Progenitor cell of endocrine pancreas (in vitro differentiated cells): ENCODE results near the gene TMEM252. TPM values are rescaled to one million over a fixed set of nuclear protein-coding genes. Genes with fewer than 3 reads are reported as not detected.

ENCODE experiments used
- DNase-seq: peaks from one replicate; pipeline ENCODE4 v3.0.0; 2021; ENCODE audit warnings: low spot score; ENCODE audit not compliant: unreplicated experiment
- H3K27ac Mint-ChIP-seq: 2 replicates; pipeline ENCODE4 v1.8.0; 2021; ENCODE audit warnings: mild to moderate bottlenecking, moderate library complexity, mixed read lengths
- H3K27me3 Mint-ChIP-seq: 2 replicates; pipeline ENCODE4 v1.8.0; 2021; ENCODE audit warnings: mixed read lengths
- H3K36me3 Mint-ChIP-seq: 2 replicates; pipeline ENCODE4 v1.8.0; 2022; ENCODE audit warnings: mixed read lengths; ENCODE audit not compliant: insufficient read depth
- H3K4me1 Mint-ChIP-seq: 2 replicates; pipeline ENCODE4 v1.8.0; 2021; ENCODE audit warnings: low read depth, mixed read lengths
- H3K4me3 Mint-ChIP-seq: 2 replicates; pipeline ENCODE4 v1.8.0; 2021; ENCODE audit warnings: low read depth, mild to moderate bottlenecking, moderate library complexity, mixed read lengths
- H3K9me3 Mint-ChIP-seq: 2 replicates; pipeline ENCODE4 v1.8.0; 2021; ENCODE audit warnings: low read depth, mixed read lengths
- total RNA-seq: library from RNA; stranded (reverse); gene quantifications from 2 replicates; pipeline ENCODE4 v1.2.1, GENCODE V29; 2021
- TF ChIP-seq, protein P1 (sequence below): fragments of 200-600 bp; sonication (generic); IDR thresholded peaks from one replicate; pipeline ENCODE4 v1.5.0; 2021; ENCODE audit warnings: antibody characterized with exemption, mild to moderate bottlenecking; ENCODE audit not compliant: unreplicated experiment

Gene TMEM252
- total RNA-seq, 1 donor from 2014 or later: not detected

DNA sequence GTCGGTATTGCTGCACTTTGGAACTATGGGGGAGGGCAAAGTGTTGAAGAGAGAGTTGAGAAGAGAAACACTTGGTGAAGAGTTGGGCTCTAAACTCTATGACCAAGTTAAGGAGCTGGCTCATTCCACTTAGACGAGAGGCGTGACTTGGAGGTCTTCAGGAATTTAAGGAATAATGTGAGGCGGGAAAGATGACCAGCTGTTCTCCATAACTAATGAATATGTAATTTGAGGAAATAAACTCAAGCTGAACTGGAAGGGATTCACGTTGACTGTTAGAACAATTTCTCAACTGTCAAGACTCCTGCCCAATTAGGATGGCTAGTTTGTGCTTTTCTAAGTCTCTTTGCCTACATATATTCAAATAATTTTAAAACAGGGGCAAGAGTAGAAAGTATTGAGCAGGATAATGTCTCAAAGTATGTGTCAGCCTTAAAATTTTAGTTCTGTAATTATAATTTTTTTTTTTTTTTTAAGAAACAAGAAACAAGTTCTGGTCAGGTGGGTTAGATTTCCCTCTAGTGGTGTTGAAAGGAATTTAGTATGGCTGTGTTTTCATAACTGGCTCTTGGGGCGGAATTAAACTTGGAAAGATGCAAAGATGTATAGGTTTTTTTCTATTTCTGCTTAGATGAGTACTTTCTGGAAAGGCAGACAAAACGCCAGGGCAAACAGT lies 33.4 kb downstream of the TMEM252 start:
- no peaks in the 10 kb centered on the region for H3K9me3 Mint-ChIP-seq
- H3K27ac Mint-ChIP-seq: no peak overlapping the region
- H3K27me3 Mint-ChIP-seq: peaks cover 6% of the 10 kb centered on the region
- H3K4me3 Mint-ChIP-seq: no peak overlapping the region
- peaks cover 2% of the 10 kb centered on the region for H3K4me1 Mint-ChIP-seq
- TF ChIP-seq, protein P1, sequence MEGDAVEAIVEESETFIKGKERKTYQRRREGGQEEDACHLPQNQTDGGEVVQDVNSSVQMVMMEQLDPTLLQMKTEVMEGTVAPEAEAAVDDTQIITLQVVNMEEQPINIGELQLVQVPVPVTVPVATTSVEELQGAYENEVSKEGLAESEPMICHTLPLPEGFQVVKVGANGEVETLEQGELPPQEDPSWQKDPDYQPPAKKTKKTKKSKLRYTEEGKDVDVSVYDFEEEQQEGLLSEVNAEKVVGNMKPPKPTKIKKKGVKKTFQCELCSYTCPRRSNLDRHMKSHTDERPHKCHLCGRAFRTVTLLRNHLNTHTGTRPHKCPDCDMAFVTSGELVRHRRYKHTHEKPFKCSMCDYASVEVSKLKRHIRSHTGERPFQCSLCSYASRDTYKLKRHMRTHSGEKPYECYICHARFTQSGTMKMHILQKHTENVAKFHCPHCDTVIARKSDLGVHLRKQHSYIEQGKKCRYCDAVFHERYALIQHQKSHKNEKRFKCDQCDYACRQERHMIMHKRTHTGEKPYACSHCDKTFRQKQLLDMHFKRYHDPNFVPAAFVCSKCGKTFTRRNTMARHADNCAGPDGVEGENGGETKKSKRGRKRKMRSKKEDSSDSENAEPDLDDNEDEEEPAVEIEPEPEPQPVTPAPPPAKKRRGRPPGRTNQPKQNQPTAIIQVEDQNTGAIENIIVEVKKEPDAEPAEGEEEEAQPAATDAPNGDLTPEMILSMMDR: peak; percentile 72
- DNase-seq: no peak
- H3K36me3 Mint-ChIP-seq: no peaks in the 10 kb centered on the region

DNA sequence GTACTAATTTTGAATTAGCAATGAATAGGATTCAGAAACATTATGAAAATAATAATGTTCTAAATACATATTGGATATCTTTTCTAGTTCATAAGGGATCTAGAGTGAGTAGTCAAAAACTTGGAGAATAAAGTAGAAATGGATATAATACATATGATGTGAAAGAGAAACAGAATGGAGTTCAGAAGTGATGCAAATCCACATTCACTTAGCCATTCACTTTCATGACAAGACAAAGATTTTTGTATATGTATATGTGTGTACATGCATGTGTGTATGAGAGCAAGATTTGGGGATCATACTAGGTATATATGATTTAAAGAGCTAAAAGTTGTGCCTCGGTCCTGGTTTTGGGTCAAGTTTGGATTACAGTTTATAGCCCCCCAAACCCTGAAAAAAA lies 34.1 kb downstream of the TMEM252 start:
- H3K4me1 Mint-ChIP-seq: peaks cover 2% of the 10 kb centered on the region
- H3K27ac Mint-ChIP-seq: no peak overlapping the region
- H3K36me3 Mint-ChIP-seq: no peaks in the 10 kb centered on the region
- TF ChIP-seq, protein P1: no peak
- H3K9me3 Mint-ChIP-seq: no peaks in the 10 kb centered on the region
- no peak for DNase-seq
- H3K4me3 Mint-ChIP-seq: no peak overlapping the region
- H3K27me3 Mint-ChIP-seq: peaks cover 6% of the 10 kb centered on the region

DNA sequence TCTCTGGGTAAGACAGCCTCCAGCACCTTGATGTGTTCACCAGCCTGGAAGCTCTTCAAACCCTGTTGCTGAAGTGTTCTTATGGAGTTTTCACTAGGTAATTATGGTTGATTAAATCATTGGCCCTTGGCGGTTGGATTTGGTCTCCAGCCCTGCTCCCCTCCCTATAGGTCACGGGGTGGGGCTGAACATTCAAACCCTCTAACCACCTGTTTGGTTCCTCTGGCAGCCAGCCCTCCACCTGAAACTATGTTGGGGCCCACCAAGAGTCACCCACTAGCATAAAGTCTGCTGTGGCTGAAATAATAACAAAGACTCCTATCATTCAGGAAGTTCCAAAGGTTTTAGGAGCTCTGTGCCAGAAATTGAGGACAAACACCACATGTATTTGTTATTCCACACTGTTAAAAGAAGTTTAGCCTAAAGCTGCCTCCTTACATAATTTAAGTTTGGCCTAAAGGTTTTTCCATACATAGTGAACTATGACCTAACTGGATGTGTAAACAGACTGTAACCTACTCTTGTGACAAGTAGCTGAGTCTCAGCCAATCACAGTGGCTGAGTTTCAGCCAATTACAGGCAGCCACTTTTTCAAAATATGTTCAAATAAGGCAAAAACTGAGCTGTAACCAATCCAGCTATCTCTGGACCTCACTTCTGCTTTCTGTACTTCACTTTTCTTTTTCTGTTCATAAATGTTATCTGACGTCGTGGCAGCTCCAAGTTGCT lies 34.8 kb downstream of the TMEM252 start:
- peaks cover 5% of the 10 kb centered on the region for H3K4me1 Mint-ChIP-seq
- no peak overlapping the region for H3K4me3 Mint-ChIP-seq
- no peak overlapping the region for H3K27ac Mint-ChIP-seq
- DNase-seq: no peak
- H3K27me3 Mint-ChIP-seq: peaks cover 6% of the 10 kb centered on the region
- TF ChIP-seq, protein P1: no peak
- H3K36me3 Mint-ChIP-seq: no peaks in the 10 kb centered on the region
- no peaks in the 10 kb centered on the region for H3K9me3 Mint-ChIP-seq

DNA sequence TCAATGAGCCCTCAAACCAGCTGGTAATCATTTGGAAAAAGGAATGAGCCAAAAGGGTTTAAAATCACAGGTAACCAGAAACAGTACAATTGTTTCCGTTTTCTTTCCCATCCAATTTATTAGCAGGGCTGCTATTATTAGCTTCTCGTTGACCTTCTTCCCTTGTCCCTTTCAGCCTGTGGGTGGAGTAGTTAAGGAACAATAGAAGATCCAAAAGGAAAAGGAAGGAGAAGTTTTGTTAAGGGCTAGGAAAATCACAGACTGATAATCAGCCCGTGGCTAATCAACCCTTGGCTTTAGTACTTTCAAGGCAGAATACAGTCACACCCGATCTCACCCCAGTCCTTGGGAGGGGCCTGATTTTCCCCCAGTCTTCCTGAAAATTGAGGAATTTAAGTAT lies 38.4 kb downstream of the TMEM252 start:
- no peak for DNase-seq
- no peaks in the 10 kb centered on the region for H3K9me3 Mint-ChIP-seq
- H3K27me3 Mint-ChIP-seq: peaks cover 17% of the 10 kb centered on the region
- H3K27ac Mint-ChIP-seq: no peak overlapping the region
- no peak overlapping the region for H3K4me3 Mint-ChIP-seq
- peaks cover 7% of the 10 kb centered on the region for H3K4me1 Mint-ChIP-seq
- no peaks in the 10 kb centered on the region for H3K36me3 Mint-ChIP-seq
- TF ChIP-seq, protein P1: no peak

DNA sequence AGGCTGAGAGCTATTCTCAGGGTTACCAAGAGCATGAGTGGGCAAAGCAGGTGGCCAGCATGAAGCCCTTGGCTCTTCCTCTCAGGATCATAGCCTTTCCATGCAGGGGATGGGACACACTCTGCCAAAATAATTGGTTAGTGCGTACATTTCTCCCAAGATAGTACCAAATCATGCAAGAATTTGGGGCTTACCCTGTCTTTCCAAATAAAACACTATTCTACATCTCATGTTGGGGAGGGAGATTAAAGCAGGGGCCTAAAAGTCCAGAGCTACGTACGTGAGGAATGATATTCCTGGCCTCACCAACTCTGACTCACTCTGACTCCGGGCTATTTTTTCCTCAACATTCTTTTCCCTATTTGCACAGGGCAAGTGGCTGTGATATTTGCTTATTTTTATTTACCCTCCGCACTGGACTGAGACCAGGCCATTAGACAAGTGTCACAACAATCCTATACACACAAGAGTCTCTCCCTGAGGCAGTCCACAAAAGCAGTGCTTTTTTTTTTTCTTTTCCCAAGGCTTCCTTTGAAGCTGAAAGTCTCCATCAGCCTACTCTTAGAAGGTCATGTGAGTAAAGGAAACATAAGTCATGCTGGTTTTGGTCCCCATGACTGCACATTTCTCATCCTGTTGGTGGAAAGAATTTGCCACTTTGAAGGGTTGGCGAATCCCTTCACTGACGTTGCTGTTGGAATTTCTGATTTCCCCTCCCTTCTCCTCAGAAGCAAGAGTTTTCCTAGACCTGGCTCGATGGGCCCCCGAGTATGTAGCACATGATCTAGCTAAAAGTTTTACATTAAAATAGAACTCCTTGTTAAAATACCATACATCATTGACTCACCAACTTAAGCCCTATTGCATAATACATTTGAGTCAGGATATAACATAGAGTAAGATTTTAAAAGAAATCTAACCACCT lies 40.0 kb downstream of the TMEM252 start:
- H3K27me3 Mint-ChIP-seq: peaks cover 25% of the 10 kb centered on the region
- H3K4me3 Mint-ChIP-seq: no peak overlapping the region
- DNase-seq: no peak
- H3K36me3 Mint-ChIP-seq: no peaks in the 10 kb centered on the region
- H3K4me1 Mint-ChIP-seq: peaks cover 7% of the 10 kb centered on the region
- no peaks in the 10 kb centered on the region for H3K9me3 Mint-ChIP-seq
- no peak overlapping the region for H3K27ac Mint-ChIP-seq
- TF ChIP-seq, protein P1: no peak
